ENCODE measurements around the gene TMEFF1.

The TMEFF1 gene

DNA sequence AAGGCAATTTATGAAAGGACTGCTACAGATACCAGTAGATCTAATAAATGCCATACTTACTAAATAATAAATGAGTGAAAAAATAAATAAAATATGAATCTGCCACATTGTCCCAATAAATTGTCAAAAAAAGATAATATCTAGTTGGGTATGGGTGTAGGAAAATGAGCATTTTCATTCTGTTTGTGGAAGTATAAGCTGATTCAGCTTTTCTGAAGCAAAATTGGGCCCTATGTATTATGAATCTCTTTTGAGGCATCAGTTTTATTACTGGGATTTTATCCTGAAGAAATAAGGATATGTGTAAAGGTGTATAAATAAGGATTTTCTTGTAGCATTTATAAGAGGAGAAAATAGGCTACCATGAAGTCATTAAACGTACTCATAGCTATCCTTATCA, 151.0 kb downstream of the TMEFF1 start:
- no peak for DNase-seq

DNA sequence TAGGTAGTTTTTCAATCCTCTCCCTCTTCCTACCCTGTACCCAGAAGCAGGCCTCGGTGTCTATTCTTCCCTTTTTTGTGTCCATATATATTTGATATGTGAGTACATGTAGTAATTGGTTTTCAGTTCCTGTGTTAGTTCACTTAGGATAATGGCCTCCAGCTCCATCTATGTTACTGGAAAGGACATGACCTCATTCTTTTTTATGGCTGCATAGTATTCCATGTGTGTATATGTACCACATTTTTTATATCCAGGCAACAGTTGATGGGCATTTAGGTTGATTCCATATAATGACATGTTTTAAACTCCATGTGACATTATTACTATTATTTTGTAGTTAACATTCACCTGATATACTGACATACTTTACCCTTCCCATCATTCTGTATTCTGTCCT, 154.0 kb downstream of the TMEFF1 start:
- DNase-seq: no peak

Measured in NCI-H1417 (cell line).